MM.1S (cell line): Measurements from ENCODE around the gene EHBP1L1.

ENCODE experiments used
- DNase-seq: peaks from one replicate; pipeline ENCODE4 v3.0.0-alpha.2; 2015
- H2AFZ ChIP-seq: fragments of 300-600 bp; sonication (generic); 2 replicates; pipeline ENCODE4 v1.6.0; 2016; ENCODE audit warnings: antibody characterized with exemption, low read length
- H3F3A ChIP-seq: fragments of 300-600 bp; sonication (generic); 2 replicates; pipeline ENCODE4 v1.6.1; 2016; ENCODE audit warnings: mild to moderate bottlenecking, antibody characterized with exemption, low read length, moderate library complexity, mixed read lengths; ENCODE audit not compliant: insufficient read depth
- H3K27ac ChIP-seq: fragments of 300-600 bp; sonication (generic); 2 replicates; pipeline ENCODE4 v1.5.1; 2016; ENCODE audit warnings: mild to moderate bottlenecking, low read length
- H3K27me3 ChIP-seq: fragments of 300-600 bp; sonication (generic); replicated peaks from 2 replicates; pipeline ENCODE4 v1.6.0; 2016; ENCODE audit warnings: low read length; ENCODE audit not compliant: insufficient read depth
- H3K36me3 ChIP-seq: fragments of 300-600 bp; sonication (generic); replicated peaks from 2 replicates; pipeline ENCODE4 v1.6.1; 2016; ENCODE audit warnings: mild to moderate bottlenecking, low read length, mixed read lengths; ENCODE audit not compliant: insufficient read depth
- H3K4me1 ChIP-seq: fragments of 300-600 bp; sonication (generic); 2 replicates; pipeline ENCODE4 v1.6.1; 2016; ENCODE audit warnings: low read length, mixed read lengths
- H3K4me2 ChIP-seq: fragments of 300-600 bp; sonication (generic); 2 replicates; pipeline ENCODE4 v1.6.0; 2016; ENCODE audit warnings: low read depth, low read length
- H3K4me3 ChIP-seq: fragments of 300-600 bp; sonication (generic); 2 replicates; pipeline ENCODE4 v1.5.1; 2016; ENCODE audit warnings: low read length, mixed read lengths
- H3K79me2 ChIP-seq: fragments of 300-600 bp; sonication (generic); 2 replicates; pipeline ENCODE4 v1.6.1; 2016; ENCODE audit warnings: mixed run types, low read length, mixed read lengths
- H3K9ac ChIP-seq: fragments of 300-600 bp; sonication (generic); 2 replicates; pipeline ENCODE4 v1.6.1; 2016; ENCODE audit warnings: low read length, mixed read lengths
- H3K9me2 ChIP-seq: fragments of 300-600 bp; sonication (generic); replicated peaks from 2 replicates; pipeline ENCODE4 v1.6.1; 2016; ENCODE audit warnings: mild to moderate bottlenecking, low read length, mixed read lengths; ENCODE audit not compliant: insufficient read depth
- H3K9me3 ChIP-seq: fragments of 300-600 bp; sonication (generic); replicated peaks from 2 replicates; pipeline ENCODE4 v1.6.1; 2016; ENCODE audit warnings: mild to moderate bottlenecking, low read length, mixed read lengths; ENCODE audit not compliant: insufficient read depth
- H4K20me1 ChIP-seq: fragments of 300-600 bp; sonication (generic); 2 replicates; pipeline ENCODE4 v1.6.1; 2016; ENCODE audit warnings: mild to moderate bottlenecking, low read length, moderate library complexity, mixed read lengths; ENCODE audit not compliant: insufficient read depth
- CTCF ChIP-seq: fragments of 300-600 bp; sonication (generic); IDR thresholded peaks from 2 replicates; pipeline ENCODE4 v1.5.1; 2016; ENCODE audit warnings: antibody characterized with exemption, low read length, mixed read lengths
- EZH2 ChIP-seq: fragments of 300-600 bp; sonication (generic); optimal IDR thresholded peaks from 2 replicates; pipeline ENCODE3; 2017; ENCODE audit warnings: low read depth, mild to moderate bottlenecking, antibody characterized with exemption, low read length, mixed read lengths
- EZH2phosphoT487 ChIP-seq: fragments of 300-600 bp; sonication (generic); IDR thresholded peaks from 2 replicates; pipeline ENCODE4 v1.6.1; 2018; ENCODE audit warnings: antibody characterized with exemption, low read length

EHBP1L1 gene

GRCh38 chr11:65606876-65607613 lies 31.2 kb downstream of the EHBP1L1 start:
- no peak for DNase-seq
- TF ChIP-seq CTCF (no peak), EZH2phosphoT487 (no peak), EZH2 (no peak)
- no peaks in the 10 kb centered on the region for H3K36me3 ChIP-seq
- H4K20me1 ChIP-seq: no peaks in the 10 kb centered on the region
- H3K79me2 ChIP-seq: peaks cover 30% of the 10 kb centered on the region
- H3K4me1 ChIP-seq: no peaks in the 10 kb centered on the region
- H3K4me3 ChIP-seq: no peak overlapping the region
- H3K9ac ChIP-seq: no peak overlapping the region
- H2AFZ ChIP-seq: no peak overlapping the region
- H3K27ac ChIP-seq: no peak overlapping the region
- H3F3A ChIP-seq: no peaks in the 10 kb centered on the region
- no peaks in the 10 kb centered on the region for H3K27me3 ChIP-seq
- no peaks in the 10 kb centered on the region for H3K9me2 ChIP-seq
- no peaks in the 10 kb centered on the region for H3K9me3 ChIP-seq
- no peak overlapping the region for H3K4me2 ChIP-seq

DNA sequence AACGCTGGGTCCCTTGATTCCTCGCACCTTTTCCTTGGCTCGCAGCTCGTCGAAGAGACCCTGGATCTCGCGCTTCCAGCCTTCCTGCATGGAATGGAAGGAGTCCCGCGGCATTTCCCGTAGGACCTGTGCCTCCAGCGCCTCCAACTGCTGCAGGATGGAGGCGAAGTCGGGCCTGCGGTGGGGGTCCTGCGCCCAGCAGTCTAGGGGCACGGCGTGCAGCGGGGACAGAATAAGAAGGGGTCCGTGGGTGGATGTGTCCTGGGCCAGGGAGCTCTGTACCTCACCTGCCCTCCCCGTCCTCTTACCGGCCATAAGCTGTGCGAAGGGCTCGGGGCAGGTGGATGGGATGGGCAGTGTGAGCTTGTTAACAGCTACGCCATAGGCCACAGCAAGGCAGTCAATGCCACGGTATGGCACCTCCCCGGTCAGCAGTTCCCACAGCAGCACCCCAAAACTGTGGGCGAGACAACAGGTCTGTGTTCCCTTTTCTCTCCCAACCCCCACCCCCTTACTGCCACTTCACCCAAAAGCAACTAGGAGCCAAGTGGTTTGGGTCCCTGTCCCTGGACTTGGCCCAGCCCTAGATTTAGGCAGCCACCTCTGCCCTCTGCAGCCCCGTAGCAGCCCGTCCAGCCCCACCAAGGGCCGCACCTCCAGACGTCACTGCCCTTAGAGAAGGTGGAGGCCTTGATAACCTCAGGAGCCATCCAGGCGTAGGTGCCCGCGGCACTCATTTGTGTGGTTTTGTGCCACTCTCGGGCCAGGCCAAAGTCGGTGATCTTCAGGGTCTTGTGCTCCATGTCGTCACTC lies 32.0 kb downstream of the EHBP1L1 start:
- Histone ChIP-seq H2AFZ (no peak overlapping the region), H3F3A (no peaks in the 10 kb centered on the region), H3K27ac (no peak overlapping the region), H4K20me1 (no peaks in the 10 kb centered on the region), H3K79me2 (peaks cover 38% of the 10 kb centered on the region), H3K9me2 (no peaks in the 10 kb centered on the region), H3K4me2 (no peak overlapping the region), H3K9ac (no peak overlapping the region), H3K27me3 (no peaks in the 10 kb centered on the region), H3K9me3 (no peaks in the 10 kb centered on the region), H3K4me1 (peaks cover under 1% of the 10 kb centered on the region; the same call in 1 of the 2 replicates), H3K36me3 (no peaks in the 10 kb centered on the region), H3K4me3 (no peak overlapping the region)
- DNase-seq: no peak
- TF ChIP-seq EZH2phosphoT487 (no peak), EZH2 (no peak), CTCF (no peak)

DNA sequence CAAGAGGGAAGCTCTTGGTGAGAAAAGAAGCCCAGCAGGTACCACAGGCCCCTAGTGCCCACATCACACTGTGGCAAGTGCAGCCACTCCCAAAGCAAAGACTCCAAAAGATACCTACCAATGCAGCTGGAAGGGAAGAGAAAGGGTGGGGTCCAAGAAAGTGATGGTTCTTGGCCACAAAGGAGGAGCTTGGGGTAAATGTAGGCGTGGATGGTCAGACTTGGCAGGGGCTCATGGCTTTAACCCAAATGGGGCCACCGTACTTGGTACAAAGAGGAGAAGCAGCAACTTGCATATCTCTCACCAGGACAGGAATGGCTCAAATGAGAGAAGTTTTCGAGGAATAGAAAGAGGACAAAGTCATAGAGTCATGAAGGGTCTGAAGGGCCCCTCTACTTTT lies 33.4 kb downstream of the EHBP1L1 start:
- no peaks in the 10 kb centered on the region for H3K9me3 ChIP-seq
- H3K27me3 ChIP-seq: no peaks in the 10 kb centered on the region
- H4K20me1 ChIP-seq: no peaks in the 10 kb centered on the region
- H3K4me3 ChIP-seq: no peak overlapping the region
- DNase-seq: no peak
- H3K4me2 ChIP-seq: no peak overlapping the region
- H3K79me2 ChIP-seq: peaks cover 52% of the 10 kb centered on the region
- H2AFZ ChIP-seq: no peak overlapping the region
- H3K27ac ChIP-seq: no peak overlapping the region
- H3K9me2 ChIP-seq: no peaks in the 10 kb centered on the region
- TF ChIP-seq EZH2: no peak
- 0 out of 2 replicates have a peak, but pooled peaks cover 1% of the 10 kb centered on the region for H3F3A ChIP-seq
- peaks cover 6% of the 10 kb centered on the region; the same call in 1 of the 2 replicates for H3K4me1 ChIP-seq
- H3K9ac ChIP-seq: no peak overlapping the region
- H3K36me3 ChIP-seq: no peaks in the 10 kb centered on the region
